ENCODE data around the gene RIMBP2.
"Not testable (repeated sequence)": the region's sequence is repeated elsewhere in the genome, so short reads cannot be mapped to it uniquely, and the experiment has no call there.

RIMBP2 gene

GRCh38 chr12:130706885-130707570 lies 9.1 kb downstream of the RIMBP2 start:
- DNase-seq (ENCODE audit: insufficient read length, low spot score), result no peak
- no peak for FAIRE-seq

- FAIRE-seq, result no peak
- no peak for DNase-seq (ENCODE audit: insufficient read length, low spot score)
Measured at GRCh38 chr12:130706311-130706710, 9.8 kb downstream of the RIMBP2 start.

DNA sequence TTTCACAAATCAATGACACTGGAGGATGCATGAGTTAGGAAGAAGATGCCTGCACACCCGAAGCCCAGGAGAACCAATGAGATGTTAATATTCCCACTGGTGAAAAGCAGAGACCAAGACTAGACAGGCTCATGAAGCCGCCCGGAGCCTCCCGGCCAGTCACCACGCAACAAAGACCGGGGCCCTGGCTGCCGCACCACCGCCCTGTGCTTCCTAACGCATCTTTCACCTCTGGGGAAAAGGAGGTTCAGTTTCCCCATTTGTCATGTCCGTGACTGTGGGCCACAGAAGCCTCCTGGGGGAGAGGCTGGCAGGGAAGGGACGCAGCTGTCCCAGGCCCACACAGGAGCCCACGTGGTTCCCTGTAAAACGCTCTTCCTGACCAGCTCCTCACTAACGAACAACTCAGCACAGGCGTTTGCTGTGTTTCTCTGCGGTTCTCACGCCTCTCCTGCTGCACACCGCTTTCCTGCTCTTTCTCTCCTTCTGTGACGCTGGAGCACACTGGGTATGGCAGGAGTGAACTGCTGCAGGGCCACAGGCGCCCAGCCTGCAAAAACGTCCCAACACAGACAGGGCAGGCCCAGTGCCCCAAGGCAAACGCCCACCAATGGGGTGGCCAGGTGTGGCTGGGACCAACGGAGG lies 10.8 kb downstream of the RIMBP2 start:
- DNase-seq (ENCODE audit: insufficient read length, low spot score) (no peak), FAIRE-seq (no peak)

DNA sequence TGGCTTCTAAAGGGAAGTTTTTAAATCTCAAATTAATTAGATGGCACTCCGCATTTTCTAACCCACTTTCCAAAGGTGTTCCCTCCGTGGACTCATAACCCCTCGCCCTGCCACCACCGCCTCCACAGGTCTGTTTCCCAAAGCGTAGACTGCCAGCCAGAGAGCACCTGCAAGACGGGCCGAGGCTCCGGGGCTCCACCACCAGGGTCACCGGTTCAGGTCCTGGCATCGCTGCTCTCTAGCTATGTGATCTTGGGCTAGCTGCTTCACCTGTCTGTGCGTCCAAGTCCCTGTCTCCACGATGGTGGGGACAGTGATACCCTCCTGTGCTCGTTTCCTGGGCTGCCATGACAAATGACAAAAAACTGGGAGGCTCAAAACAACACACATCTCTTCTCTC lies 11.5 kb downstream of the RIMBP2 start:
- no peak for DNase-seq (ENCODE audit: insufficient read length, low spot score)

GRCh38 chr12:130703733-130704375 lies 12.2 kb downstream of the RIMBP2 start:
- no peak for FAIRE-seq
- no peak for DNase-seq (ENCODE audit: insufficient read length, low spot score)

More for the DNA sequence above, 11.5 kb downstream of the RIMBP2 start:
- FAIRE-seq, result no peak

DNA sequence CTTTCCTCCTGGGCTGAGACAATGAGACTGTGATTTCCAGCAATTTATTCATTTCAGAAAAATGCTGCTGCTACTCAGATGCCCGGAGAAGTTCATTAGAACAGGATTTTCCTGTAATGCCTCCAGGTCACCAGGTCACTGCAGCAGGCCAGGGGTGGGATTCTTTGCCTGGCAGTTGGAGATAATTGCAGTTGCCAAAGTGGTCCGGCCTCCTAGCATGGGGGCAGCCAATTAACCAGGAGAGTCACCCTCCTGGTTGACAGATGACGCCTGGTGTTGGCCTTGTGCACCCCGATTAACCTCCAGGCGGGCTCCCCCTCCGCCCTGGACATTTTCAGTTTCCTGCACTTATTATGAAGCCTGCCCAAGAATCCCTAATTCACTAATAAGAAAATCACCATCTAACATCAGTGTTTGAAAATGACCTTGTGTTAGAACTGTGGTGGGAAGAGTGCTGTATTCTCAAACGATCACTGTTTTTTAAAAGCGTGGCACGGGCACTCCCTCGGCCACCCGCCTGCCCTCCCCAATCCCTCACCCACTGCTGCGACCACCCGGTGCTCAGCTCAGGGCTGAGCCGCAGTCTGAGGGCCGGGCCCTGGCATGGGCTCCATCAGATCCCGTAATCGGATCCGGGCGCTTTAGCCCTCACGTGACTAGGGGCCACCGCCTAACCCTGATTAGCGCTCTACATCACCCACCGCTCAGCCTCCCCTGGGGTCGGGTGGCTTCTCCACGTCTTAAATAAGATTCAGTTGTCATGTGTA lies 12.9 kb downstream of the RIMBP2 start:
- DNase-seq (ENCODE audit: insufficient read length, low spot score), result no peak
- FAIRE-seq, result no peak

DNA sequence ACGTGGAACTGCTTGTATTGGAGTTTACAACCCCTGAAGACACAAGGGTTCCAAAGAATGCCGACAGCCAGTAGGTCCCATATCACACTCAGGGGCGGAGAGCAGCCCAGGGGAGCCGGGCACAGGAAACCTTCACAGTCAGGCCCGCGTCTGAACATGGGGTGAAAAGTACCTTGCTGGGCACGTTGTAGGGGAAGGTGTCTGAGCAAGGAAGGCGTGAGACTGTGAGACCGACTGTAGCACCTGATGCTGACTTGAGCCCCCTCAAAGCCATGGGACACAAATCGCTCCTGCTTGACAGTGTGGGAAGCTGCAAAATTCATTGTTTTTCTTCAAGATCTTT lies 14.7 kb downstream of the RIMBP2 start:
- FAIRE-seq (no peak), DNase-seq (ENCODE audit: insufficient read length, low spot score) (no peak)

GRCh38 chr12:130700492-130701401 lies 15.4 kb downstream of the RIMBP2 start:
- DNase-seq (ENCODE audit: insufficient read length, low spot score) (no peak), FAIRE-seq (no peak)

- DNase-seq (ENCODE audit: insufficient read length, low spot score) (no peak), FAIRE-seq (no peak)
Measured at GRCh38 chr12:130698106-130698505, 18.0 kb downstream of the RIMBP2 start.

- no peak for FAIRE-seq
Measured at GRCh38 chr12:130696379-130697100, 19.6 kb downstream of the RIMBP2 start.

DNA sequence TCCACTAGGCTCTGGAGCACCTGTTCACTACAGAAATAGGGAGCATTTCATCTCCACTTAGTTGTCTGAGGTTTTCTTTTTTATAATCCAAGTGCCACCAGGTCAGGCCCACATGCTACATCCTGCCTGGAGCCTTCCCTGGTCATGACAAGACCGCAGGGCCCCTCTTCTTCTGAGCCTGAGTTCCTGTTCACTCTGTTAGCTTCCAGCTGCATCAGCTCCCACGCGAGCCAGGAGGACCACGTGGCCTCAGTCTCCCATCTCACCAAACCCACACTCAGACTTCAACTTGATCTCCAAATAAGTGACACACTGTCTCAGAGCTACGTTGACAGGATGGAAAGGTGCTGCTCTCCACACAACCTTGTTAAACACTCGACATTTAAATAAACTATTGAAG lies 21.0 kb downstream of the RIMBP2 start:
- FAIRE-seq (no peak), DNase-seq (ENCODE audit: insufficient read length, low spot score) (no peak)

More at GRCh38 chr12:130696379-130697100, 19.6 kb downstream of the RIMBP2 start:
- DNase-seq (ENCODE audit: insufficient read length, low spot score), result no peak

GRCh38 chr12:130689408-130690405 lies 26.4 kb downstream of the RIMBP2 start:
- FAIRE-seq (no peak), DNase-seq (ENCODE audit: insufficient read length, low spot score) (no peak)

DNA sequence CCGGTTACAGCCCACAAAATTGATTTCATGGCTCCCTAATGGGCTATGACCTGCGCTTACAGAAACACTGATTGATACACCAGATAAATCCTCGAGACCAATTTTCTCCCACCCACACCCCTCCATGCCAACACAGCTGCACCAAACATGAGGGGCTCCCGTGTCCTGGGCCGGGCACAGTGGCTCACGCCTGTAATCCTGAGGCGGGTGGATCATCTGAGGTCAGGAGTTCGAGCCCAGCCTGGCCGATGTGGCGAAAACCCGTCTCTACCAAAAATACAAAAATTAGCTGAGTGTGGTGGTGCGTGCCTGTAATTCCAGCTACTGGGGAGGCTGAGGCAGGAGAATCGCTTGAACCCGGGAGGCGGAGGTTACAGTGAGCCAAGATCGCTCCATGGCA lies 27.1 kb downstream of the RIMBP2 start:
- FAIRE-seq; DNase-seq (ENCODE audit: insufficient read length, low spot score): not testable (repeated sequence)

DNA sequence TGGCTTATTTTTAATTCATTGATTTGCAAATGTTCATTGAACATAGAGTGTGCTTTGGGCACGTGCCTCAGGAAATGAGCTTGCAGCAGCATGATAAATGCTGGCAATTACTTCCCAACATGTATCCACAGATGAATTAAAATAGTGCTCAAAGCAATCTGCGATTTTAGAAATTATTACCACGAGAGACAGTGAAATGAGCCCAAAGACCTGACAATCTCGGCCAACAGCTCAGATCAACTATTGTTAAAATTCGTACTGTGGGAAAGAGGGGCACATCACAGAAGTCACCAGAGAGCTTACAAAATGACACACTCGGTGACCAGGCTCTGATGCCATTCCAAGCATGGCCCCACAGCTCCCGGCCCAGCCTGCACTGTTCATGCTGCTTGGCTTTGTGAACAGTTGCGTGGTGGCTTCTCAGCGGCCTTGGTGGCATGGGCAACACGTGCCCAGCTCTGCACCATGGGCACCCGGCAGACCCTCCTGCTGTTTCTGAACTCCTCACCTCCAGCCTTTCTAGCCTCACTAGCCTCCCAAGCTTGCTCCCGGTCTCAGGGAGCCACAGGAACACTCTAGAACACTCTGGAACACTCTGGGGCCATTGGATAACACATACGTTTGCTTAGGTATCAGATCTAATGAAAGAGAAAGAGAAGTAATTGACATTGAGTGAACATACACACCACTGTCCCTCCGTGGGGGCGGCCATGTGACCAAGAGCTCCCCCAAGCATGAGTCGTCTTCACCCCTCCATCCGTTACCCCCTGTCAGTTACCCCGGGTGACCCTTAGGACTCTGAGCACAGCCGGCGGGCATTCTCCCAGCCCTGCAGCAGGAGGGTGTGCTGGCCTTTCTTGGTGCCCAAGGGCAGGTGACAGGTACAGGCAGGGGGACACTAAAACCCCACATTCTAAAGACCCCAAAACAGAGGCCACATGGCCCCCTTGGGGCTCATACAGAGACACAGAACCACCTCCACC lies 28.0 kb downstream of the RIMBP2 start:
- no peak for DNase-seq (ENCODE audit: insufficient read length, low spot score)
- FAIRE-seq, result no peak

DNA sequence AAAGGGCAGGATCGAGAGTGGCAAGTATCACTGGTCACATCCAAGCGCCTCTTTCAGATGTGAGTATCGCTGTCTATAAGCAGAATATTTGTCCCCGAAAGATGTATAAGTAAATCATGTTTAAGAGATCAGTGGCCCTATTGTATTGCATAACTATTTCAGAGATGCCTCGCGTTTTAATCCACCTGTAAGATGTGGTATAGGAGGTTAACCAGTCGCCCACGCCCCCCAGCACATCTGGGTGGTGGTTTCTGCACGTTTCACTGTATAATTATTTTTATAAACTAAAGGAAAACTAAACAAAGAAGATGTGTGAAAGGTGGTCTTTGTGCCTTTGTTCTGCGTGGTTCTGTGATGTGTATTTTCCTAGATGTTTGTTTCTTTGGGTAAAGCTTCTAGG lies 28.9 kb downstream of the RIMBP2 start:
- FAIRE-seq, result no peak
- DNase-seq (ENCODE audit: insufficient read length, low spot score), result no peak

- no peak for DNase-seq (ENCODE audit: insufficient read length, low spot score)
Measured at GRCh38 chr12:130686511-130686991, 29.5 kb downstream of the RIMBP2 start.

GRCh38 chr12:130685850-130686249 lies 30.2 kb downstream of the RIMBP2 start:
- FAIRE-seq, result no peak

More at GRCh38 chr12:130686511-130686991, 29.5 kb downstream of the RIMBP2 start:
- no peak for FAIRE-seq

More at GRCh38 chr12:130685850-130686249, 30.2 kb downstream of the RIMBP2 start:
- no peak for DNase-seq (ENCODE audit: insufficient read length, low spot score)
